Dorsolateral prefrontal cortex (tissue), 118 donors: ENCODE measurements around the gene DCHS1. TPM values are rescaled to one million over a fixed set of nuclear protein-coding genes. Genes with fewer than 3 reads are reported as not detected.

ENCODE experiments used
- total RNA-seq, 120 experiments: library from RNA; stranded (reverse); gene quantifications; one replicate each; pipeline versions ENCODE4 v1.2.3 to v1.2.4, GENCODE V29; 2022

Gene DCHS1
- total RNA-seq, 120 experiments from 2014 or later = 6.7 to 24.3 (median 11.9) TPM

Other genes with a start within 250 kb of the DCHS1 start
- 100 to 1,000 TPM; 235 to 475 (median 368) TPM for gene APBB1, start 236.7 kb downstream of the DCHS1 start, total RNA-seq
- 10 to 100 TPM in 1 of 120 experiments, 1 to 10 TPM in 102, under 1 TPM in 13, not detected in 4; 0.59 to 18.6 (median 2.3) TPM for gene HPX, start 214.8 kb downstream of the DCHS1 start, total RNA-seq
- 10 to 100 TPM; 35.0 to 77.7 (median 55.7) TPM for gene TRIM3, start 181.9 kb downstream of the DCHS1 start, total RNA-seq
- gene ARFIP2, start 174.5 kb downstream of the DCHS1 start, total RNA-seq = 10 to 100 TPM; 36.5 to 66.3 (median 51.4) TPM
- 10 to 100 TPM; 39.2 to 73.5 (median 47.7) TPM for gene TIMM10B, start 174.3 kb downstream of the DCHS1 start, total RNA-seq
- 10 to 100 TPM; 18.4 to 68.1 (median 34.5) TPM for gene DNHD1, start 158.5 kb downstream of the DCHS1 start, total RNA-seq
- gene RRP8, start 52.2 kb downstream of the DCHS1 start, total RNA-seq = 10 to 100 TPM; 17.7 to 34.3 (median 24.3) TPM
- gene ILK, start 52.0 kb downstream of the DCHS1 start, total RNA-seq = 100 to 1,000 TPM in 20 of 120 experiments, 10 to 100 TPM in 100; 60.0 to 125 (median 89.3) TPM
- gene TAF10, start 43.6 kb downstream of the DCHS1 start, total RNA-seq = 100 to 1,000 TPM in 3 of 120 experiments, 10 to 100 TPM in 117; 45.6 to 116 (median 75.0) TPM
- 100 to 1,000 TPM in 118 of 120 experiments, 10 to 100 TPM in 2; 89.6 to 219 (median 142) TPM for gene TPP1, start 36.4 kb downstream of the DCHS1 start, total RNA-seq
- 10 to 100 TPM; 17.2 to 43.4 (median 26.1) TPM for gene MRPL17, start 27.5 kb upstream of the DCHS1 start, total RNA-seq
- gene OR2AG2, start 116.2 kb upstream of the DCHS1 start, total RNA-seq = 1 to 10 TPM in 36 of 120 experiments, under 1 TPM in 84; 0.18 to 3.2 (median 0.80) TPM
- under 1 TPM in 51 of 120 experiments, not detected in 69; 0.06 to 0.84 (median 0.28) TPM for gene OR2AG1, start 127.2 kb upstream of the DCHS1 start, total RNA-seq
- 1 to 10 TPM in 68 of 120 experiments, under 1 TPM in 52; 0.31 to 2.5 (median 1.1) TPM for gene OR6A2, start 143.9 kb upstream of the DCHS1 start, total RNA-seq
- not detected for gene OR10A5, start 189.9 kb upstream of the DCHS1 start, total RNA-seq
- gene OR10A2, start 207.2 kb upstream of the DCHS1 start, total RNA-seq = under 1 TPM in 4 of 120 experiments, not detected in 116; 0.06 to 0.10 (median 0.07) TPM
- gene OR10A4, start 220.8 kb upstream of the DCHS1 start, total RNA-seq = not detected
- gene OR2D2, start 236.7 kb upstream of the DCHS1 start, total RNA-seq = 1 to 10 TPM in 81 of 120 experiments, under 1 TPM in 31, not detected in 8; 0.35 to 3.1 (median 1.3) TPM